Fibroblast of lung (primary cell): ENCODE data around the gene MTA1.

ENCODE experiments used
- EZH2 ChIP-seq: IDR thresholded peaks from 2 replicates; pipeline ENCODE4 v1.5.1; 2012; ENCODE audit warnings: low read length, control low read depth, mild to moderate bottlenecking; ENCODE audit errors: missing control alignments
- TF ChIP-seq, protein P1 (sequence below), 2 donors: IDR thresholded peaks in 1 of 2; conservative IDR thresholded peaks in 1 of 2; 1 replicate in 1 of 2; 2 replicates in 1 of 2; pipeline ENCODE4 v1.5.1; 2011 to 2012; ENCODE audit warnings: low read length in 2 of 2, control low read depth in 1 of 2, inconsistent platforms in 1 of 2, low read depth in 1 of 2, mild to moderate bottlenecking in 1 of 2

DNA sequence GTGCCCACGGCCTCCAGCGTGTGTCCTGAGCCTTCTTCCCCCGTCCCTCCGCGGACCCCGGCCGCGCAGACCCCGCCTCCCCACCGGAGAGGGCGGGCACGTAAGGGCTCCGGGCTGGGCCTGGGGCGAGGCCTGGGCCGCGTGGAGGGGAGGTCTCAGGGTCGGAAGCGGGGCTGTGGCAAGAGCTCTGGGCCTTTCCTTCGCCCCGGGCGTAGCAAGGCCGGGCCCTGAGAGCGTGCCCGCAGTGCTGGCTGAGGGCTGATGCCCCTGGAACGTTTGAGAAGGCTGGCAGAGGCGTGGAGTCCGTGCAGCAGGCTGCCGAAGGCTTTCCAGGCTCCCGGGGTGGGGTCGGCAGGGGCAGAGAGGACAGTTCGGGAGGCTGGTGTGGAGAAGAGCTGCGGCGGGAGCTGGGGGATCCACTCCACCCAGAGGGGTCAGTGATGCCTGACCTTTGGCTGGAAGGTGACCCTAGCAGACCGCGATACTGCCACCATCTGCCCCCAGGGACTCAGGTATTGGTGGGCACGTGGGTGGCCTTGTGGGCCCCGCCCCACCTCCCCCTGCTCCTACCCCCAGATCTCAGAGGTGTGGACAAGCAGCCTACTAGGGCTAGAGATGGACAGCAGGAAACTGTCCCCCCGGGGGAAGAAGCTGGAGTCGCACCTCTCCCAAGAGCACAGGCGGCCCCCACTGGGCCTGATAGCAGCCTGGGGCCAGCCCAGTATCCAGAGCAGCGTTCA lies 20.7 kb upstream of the MTA1 start:
- TF ChIP-seq, protein P1, sequence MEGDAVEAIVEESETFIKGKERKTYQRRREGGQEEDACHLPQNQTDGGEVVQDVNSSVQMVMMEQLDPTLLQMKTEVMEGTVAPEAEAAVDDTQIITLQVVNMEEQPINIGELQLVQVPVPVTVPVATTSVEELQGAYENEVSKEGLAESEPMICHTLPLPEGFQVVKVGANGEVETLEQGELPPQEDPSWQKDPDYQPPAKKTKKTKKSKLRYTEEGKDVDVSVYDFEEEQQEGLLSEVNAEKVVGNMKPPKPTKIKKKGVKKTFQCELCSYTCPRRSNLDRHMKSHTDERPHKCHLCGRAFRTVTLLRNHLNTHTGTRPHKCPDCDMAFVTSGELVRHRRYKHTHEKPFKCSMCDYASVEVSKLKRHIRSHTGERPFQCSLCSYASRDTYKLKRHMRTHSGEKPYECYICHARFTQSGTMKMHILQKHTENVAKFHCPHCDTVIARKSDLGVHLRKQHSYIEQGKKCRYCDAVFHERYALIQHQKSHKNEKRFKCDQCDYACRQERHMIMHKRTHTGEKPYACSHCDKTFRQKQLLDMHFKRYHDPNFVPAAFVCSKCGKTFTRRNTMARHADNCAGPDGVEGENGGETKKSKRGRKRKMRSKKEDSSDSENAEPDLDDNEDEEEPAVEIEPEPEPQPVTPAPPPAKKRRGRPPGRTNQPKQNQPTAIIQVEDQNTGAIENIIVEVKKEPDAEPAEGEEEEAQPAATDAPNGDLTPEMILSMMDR (conservative IDR thresholded peaks at IDR 0.05 in 1 of 2, IDR thresholded peaks at IDR 0.05 in 1 of 2; ENCODE audit: low read depth in 1 of 2, low read length in 2 of 2) = no peak
- TF ChIP-seq EZH2 = no peak
